KMS-11 (cell line): ENCODE results near the gene TLCD3B.

Experiments used
- H2AFZ ChIP-seq: fragments of 200-600 bp; sonication (generic); 2 replicates; pipeline ENCODE4 v1.6.1; 2016; ENCODE audit warnings: antibody characterized with exemption, mixed run types, low read depth
- H3K27ac ChIP-seq: fragments of 200-600 bp; sonication (generic); 2 replicates; pipeline ENCODE4 v1.6.1; 2016; ENCODE audit warnings: mild to moderate bottlenecking, mixed run types
- H3K27me3 ChIP-seq: fragments of 200-600 bp; sonication (generic); 2 replicates; pipeline ENCODE4 v1.6.1; 2017; ENCODE audit warnings: mild to moderate bottlenecking, low read depth, mixed run types, moderate library complexity; ENCODE audit not compliant: insufficient read depth
- H3K36me3 ChIP-seq: fragments of 200-600 bp; sonication (generic); 2 replicates; pipeline ENCODE4 v1.6.1; 2017; ENCODE audit warnings: mild to moderate bottlenecking, mixed run types; ENCODE audit not compliant: insufficient read depth
- H3K4me1 ChIP-seq: fragments of 200-600 bp; sonication (generic); 2 replicates; pipeline ENCODE4 v1.6.1; 2016; ENCODE audit warnings: mild to moderate bottlenecking, low read depth, mixed run types; ENCODE audit not compliant: poor library complexity, severe bottlenecking
- H3K4me2 ChIP-seq: fragments of 200-600 bp; sonication (generic); 2 replicates; pipeline ENCODE4 v1.7.0; 2016; ENCODE audit warnings: mild to moderate bottlenecking, mixed run types
- H3K4me3 ChIP-seq: fragments of 200-600 bp; sonication (generic); IDR thresholded peaks from 2 replicates; pipeline ENCODE4 v1.6.1; 2017; ENCODE audit warnings: low read depth, low read length, mixed read lengths; ENCODE audit not compliant: insufficient read depth
- H3K79me2 ChIP-seq: fragments of 200-600 bp; sonication (generic); 2 replicates; pipeline ENCODE4 v1.6.1; 2016; ENCODE audit warnings: low read depth, mixed run types; ENCODE audit not compliant: insufficient read depth
- H3K9ac ChIP-seq: fragments of 200-600 bp; sonication (generic); 2 replicates; pipeline ENCODE4 v1.6.1; 2016; ENCODE audit warnings: mild to moderate bottlenecking, mixed run types
- H4K20me1 ChIP-seq: fragments of 200-600 bp; sonication (generic); 2 replicates; pipeline ENCODE4 v1.6.1; 2016; ENCODE audit warnings: mild to moderate bottlenecking, mixed run types; ENCODE audit not compliant: insufficient read depth
- CTCF ChIP-seq: fragments of 200-600 bp; sonication (generic); conservative IDR thresholded peaks from 2 replicates; pipeline ENCODE4 v1.6.1; 2017; ENCODE audit warnings: low read depth, mild to moderate bottlenecking, antibody characterized with exemption, low read length, moderate library complexity, mixed read lengths

The TLCD3B gene

GRCh38 chr16:30005341-30006094 lies 25.6 kb downstream of the TLCD3B start:
- peaks cover 26% of the 10 kb centered on the region for H3K27me3 ChIP-seq
- H3K4me2 ChIP-seq, result no peak overlapping the region
- no peak overlapping the region for H3K9ac ChIP-seq
- no peak overlapping the region for H3K4me3 ChIP-seq
- no peak overlapping the region for H2AFZ ChIP-seq
- no peaks in the 10 kb centered on the region for H4K20me1 ChIP-seq
- no peak overlapping the region for H3K27ac ChIP-seq
- H3K36me3 ChIP-seq, result no peaks in the 10 kb centered on the region
- H3K4me1 ChIP-seq, result no peaks in the 10 kb centered on the region
- peak; percentile 84 for TF ChIP-seq CTCF
- H3K79me2 ChIP-seq, result no peaks in the 10 kb centered on the region

GRCh38 chr16:30004811-30005242 lies 26.2 kb downstream of the TLCD3B start:
- H3K27me3 ChIP-seq, result peaks cover 19% of the 10 kb centered on the region
- no peak overlapping the region for H3K4me3 ChIP-seq
- H2AFZ ChIP-seq, result no peak overlapping the region
- H3K27ac ChIP-seq, result no peak overlapping the region
- H3K79me2 ChIP-seq, result no peaks in the 10 kb centered on the region
- no peaks in the 10 kb centered on the region for H3K36me3 ChIP-seq
- H3K9ac ChIP-seq, result no peak overlapping the region
- H4K20me1 ChIP-seq, result no peaks in the 10 kb centered on the region
- H3K4me1 ChIP-seq, result no peaks in the 10 kb centered on the region
- TF ChIP-seq CTCF, result no peak
- H3K4me2 ChIP-seq, result no peak overlapping the region

- no peak overlapping the region for H2AFZ ChIP-seq
- no peak overlapping the region for H3K9ac ChIP-seq
- no peaks in the 10 kb centered on the region for H3K79me2 ChIP-seq
- no peaks in the 10 kb centered on the region for H4K20me1 ChIP-seq
- no peak overlapping the region for H3K27ac ChIP-seq
- H3K4me1 ChIP-seq, result no peaks in the 10 kb centered on the region
- TF ChIP-seq CTCF, result no peak
- peaks cover 17% of the 10 kb centered on the region for H3K27me3 ChIP-seq
- no peaks in the 10 kb centered on the region for H3K36me3 ChIP-seq
- no peak overlapping the region for H3K4me3 ChIP-seq
- H3K4me2 ChIP-seq, result no peak overlapping the region
These were observed 26.7 kb downstream of the TLCD3B start for GRCh38 chr16:30004424-30004776.

- Histone ChIP-seq H3K9ac (no peak overlapping the region), H4K20me1 (no peaks in the 10 kb centered on the region), H3K4me2 (no peak overlapping the region), H3K4me1 (no peaks in the 10 kb centered on the region), H3K36me3 (no peaks in the 10 kb centered on the region), H3K4me3 (no peak overlapping the region), H3K79me2 (no peaks in the 10 kb centered on the region), H3K27me3 (peaks cover 11% of the 10 kb centered on the region), H2AFZ (no peak overlapping the region), H3K27ac (no peak overlapping the region)
- TF ChIP-seq CTCF, result no peak
These were observed 27.2 kb downstream of the TLCD3B start for GRCh38 chr16:30003670-30004423.
